IMR-90 (cell line): ENCODE data around the gene DRD3. TPM values are rescaled to one million over a fixed set of nuclear protein-coding genes. Genes with fewer than 3 reads are reported as not detected.

Experiments used
- ATAC-seq: fragments of 200-7000 bp; cut with Tn5 transposase; 2 replicates; pipeline ENCODE4 v1.9.1; 2020; ENCODE audit warnings: low read depth, mild to moderate bottlenecking, moderate library complexity
- BruUV-seq: library from RNA; stranded (reverse); fragments of 400-500 nt; replicated peaks from 2 replicates; lab custom pipeline; 2021; lab: Mats Ljungman, UMichigan
- CTCF ChIA-PET: fragments of 300-600 bp; formaldehyde crosslinking; extraction: SDS; loops from one replicate; lab custom pipeline; 2021; ENCODE audit warnings: antibody characterized with exemption; lab: Yijun Ruan, JAX
- POLR2A ChIA-PET: fragments of 300-600 bp; sonication (Branson Sonifier 250); formaldehyde crosslinking; loops from one replicate; lab custom pipeline; 2022; ENCODE audit warnings: antibody characterized with exemption; ENCODE audit not compliant: unreplicated experiment; lab: Charles Lee
- DNase-seq: peaks from one replicate; pipeline ENCODE4 v3.0.0; 2013
- H2AFZ ChIP-seq: replicated peaks from 2 replicates; pipeline ENCODE3; 2013; ENCODE audit warnings: low read length, mild to moderate bottlenecking; ENCODE audit not compliant: poor library complexity
- H2AK5ac ChIP-seq: 2 replicates; pipeline ENCODE4 v1.6.1; 2013; ENCODE audit warnings: low read depth, low read length, inconsistent platforms
- H2AK9ac ChIP-seq: replicated peaks from 2 replicates; pipeline ENCODE3; 2013; ENCODE audit warnings: mild to moderate bottlenecking, low read depth, low read length, moderate library complexity; ENCODE audit not compliant: poor library complexity
- H2BK120ac ChIP-seq: 2 replicates; pipeline ENCODE4 v1.6.1; 2013; ENCODE audit warnings: low read depth, low read length, inconsistent platforms
- H2BK15ac ChIP-seq: 3 replicates; pipeline ENCODE4 v1.6.1; 2013; ENCODE audit warnings: low read depth, low read length, inconsistent platforms
- H2BK20ac ChIP-seq: 2 replicates; pipeline ENCODE4 v1.6.1; 2013; ENCODE audit warnings: low read depth, mild to moderate bottlenecking, inconsistent platforms, low read length, moderate library complexity
- H2BK5ac ChIP-seq: 2 replicates; pipeline ENCODE4 v1.6.1; 2013; ENCODE audit warnings: mild to moderate bottlenecking, low read depth, low read length, inconsistent platforms; ENCODE audit not compliant: poor library complexity, severe bottlenecking
- H3K14ac ChIP-seq: replicated peaks from 2 replicates; pipeline ENCODE4 v1.6.1; 2013; ENCODE audit warnings: low read depth, low read length, inconsistent platforms
- H3K18ac ChIP-seq: 2 replicates; pipeline ENCODE4 v1.6.1; 2013; ENCODE audit warnings: low read depth, low read length, control low read depth
- H3K23ac ChIP-seq: 2 replicates; pipeline ENCODE4 v1.6.1; 2013; ENCODE audit warnings: low read depth, low read length, inconsistent platforms
- H3K27ac ChIP-seq: 2 replicates; pipeline ENCODE4 v1.5.1; 2013; ENCODE audit warnings: mild to moderate bottlenecking, control low read depth, low read length; ENCODE audit not compliant: insufficient read depth
- H3K27me3 ChIP-seq: 2 replicates; pipeline ENCODE4 v1.6.1; 2013; ENCODE audit warnings: low read length; ENCODE audit not compliant: control insufficient read depth, insufficient read depth
- H3K36me3 ChIP-seq: 2 replicates; pipeline ENCODE4 v1.6.1; 2013; ENCODE audit warnings: low read length, mixed read lengths; ENCODE audit not compliant: control insufficient read depth, insufficient read depth
- H3K4ac ChIP-seq: 2 replicates; pipeline ENCODE4 v1.6.1; 2013; ENCODE audit warnings: low read depth, low read length, inconsistent platforms
- H3K4me1 ChIP-seq: 2 replicates; pipeline ENCODE4 v1.6.1; 2013; ENCODE audit warnings: low read length, mixed read lengths; ENCODE audit not compliant: control insufficient read depth, insufficient read depth
- H3K4me2 ChIP-seq: 2 replicates; pipeline ENCODE4 v1.6.1; 2013; ENCODE audit warnings: low read depth, mild to moderate bottlenecking, control low read depth, low read length, moderate library complexity
- H3K4me3 ChIP-seq: 2 replicates; pipeline ENCODE4 v1.5.1; 2013; ENCODE audit warnings: low read depth, mild to moderate bottlenecking, control low read depth, low read length, moderate library complexity; ENCODE audit not compliant: insufficient read depth
- H3K56ac ChIP-seq: 2 replicates; pipeline ENCODE4 v1.6.1; 2013; ENCODE audit warnings: low read length, inconsistent platforms; ENCODE audit not compliant: insufficient read depth; ENCODE audit errors: extremely low read depth
- H3K79me1 ChIP-seq, 2 experiments: 2 replicates each; pipeline ENCODE4 v1.6.1; 2013; ENCODE audit warnings: low read length in 2 of 2, inconsistent platforms in 1 of 2, low read depth in 1 of 2
- H3K9ac ChIP-seq: 2 replicates; pipeline ENCODE4 v1.6.1; 2013; ENCODE audit warnings: low read depth, low read length, control low read depth
- H3K9me1 ChIP-seq: 2 replicates; pipeline ENCODE4 v1.6.1; 2013; ENCODE audit warnings: low read length, inconsistent platforms; ENCODE audit not compliant: insufficient read depth
- H3K9me3 ChIP-seq: 2 replicates; pipeline ENCODE4 v1.6.1; 2013; ENCODE audit warnings: low read length; ENCODE audit not compliant: control insufficient read depth, insufficient read depth
- H4K20me1 ChIP-seq: 2 replicates; pipeline ENCODE4 v1.6.1; 2013; ENCODE audit warnings: low read length, inconsistent platforms; ENCODE audit not compliant: insufficient read depth
- H4K5ac ChIP-seq: 2 replicates; pipeline ENCODE4 v1.6.1; 2013; ENCODE audit warnings: mild to moderate bottlenecking, low read depth, low read length, control low read depth
- H4K8ac ChIP-seq, 2 experiments: 2 replicates each; pipeline ENCODE4 v1.6.1; 2013; ENCODE audit warnings: low read depth in 2 of 2, low read length in 2 of 2, control low read depth in 1 of 2, inconsistent platforms in 1 of 2
- H4K91ac ChIP-seq: 2 replicates; pipeline ENCODE4 v1.6.1; 2013; ENCODE audit warnings: low read depth, low read length, inconsistent platforms; ENCODE audit not compliant: insufficient read depth
- BHLHE40 ChIP-seq: fragments of 150-350 bp; IDR thresholded peaks from 2 replicates; pipeline ENCODE4 v1.6.1; 2016; ENCODE audit warnings: mild to moderate bottlenecking, low read depth, low read length
- CEBPB ChIP-seq: IDR thresholded peaks from 2 replicates; pipeline ENCODE4 v1.6.1; 2012; ENCODE audit warnings: low read depth, low read length, improper control_type of control experiment
- CHD1 ChIP-seq: IDR thresholded peaks from 2 replicates; pipeline ENCODE4 v1.6.1; 2012; ENCODE audit warnings: low read depth, low read length, improper control_type of control experiment
- CTCF ChIP-seq: conservative IDR thresholded peaks from 2 replicates; pipeline ENCODE4 v1.5.1; 2012; ENCODE audit warnings: mild to moderate bottlenecking, low read depth, low read length, improper control_type of control experiment
- ELK1 ChIP-seq: fragments of 150-350 bp; IDR thresholded peaks from 2 replicates; pipeline ENCODE4 v1.6.1; 2016; ENCODE audit warnings: low read depth, mild to moderate bottlenecking, low read length, moderate library complexity, borderline replicate concordance
- FOS ChIP-seq: fragments of 150-350 bp; IDR thresholded peaks from 2 replicates; pipeline ENCODE4 v1.6.1; 2016; ENCODE audit warnings: low read depth, low read length
- MAFK ChIP-seq: IDR thresholded peaks from 2 replicates; pipeline ENCODE4 v1.6.1; 2012; ENCODE audit warnings: low read depth, low read length, improper control_type of control experiment
- MAZ ChIP-seq: IDR thresholded peaks from 2 replicates; pipeline ENCODE4 v1.6.1; 2012; ENCODE audit warnings: low read depth, mild to moderate bottlenecking, low read length, improper control_type of control experiment, moderate library complexity, borderline replicate concordance
- MXI1 ChIP-seq: IDR thresholded peaks from 2 replicates; pipeline ENCODE4 v1.6.1; 2012; ENCODE audit warnings: low read depth, mild to moderate bottlenecking, low read length, moderate library complexity, borderline replicate concordance
- NFE2L2 ChIP-seq: fragments of 150-350 bp; IDR thresholded peaks from 2 replicates; pipeline ENCODE4 v1.6.1; 2016; ENCODE audit warnings: low read depth, mild to moderate bottlenecking, low read length
- POLR2A ChIP-seq: IDR thresholded peaks from 2 replicates; pipeline ENCODE4 v1.6.1; 2012; ENCODE audit warnings: mild to moderate bottlenecking, low read depth, low read length
- RAD21 ChIP-seq: IDR thresholded peaks from 2 replicates; pipeline ENCODE4 v1.6.1; 2012; ENCODE audit warnings: low read length, improper control_type of control experiment
- RCOR1 ChIP-seq: IDR thresholded peaks from 2 replicates; pipeline ENCODE4 v1.6.1; 2012; ENCODE audit warnings: mild to moderate bottlenecking, low read length, improper control_type of control experiment; ENCODE audit not compliant: insufficient replicate concordance
- RFX5 ChIP-seq: IDR thresholded peaks from 2 replicates; pipeline ENCODE4 v1.8.0; 2012; ENCODE audit warnings: low read depth, mild to moderate bottlenecking, low read length, moderate library complexity
- SMC3 ChIP-seq: fragments of 150-350 bp; IDR thresholded peaks from 2 replicates; pipeline ENCODE4 v1.6.1; 2016; ENCODE audit warnings: low read depth, mild to moderate bottlenecking, antibody characterized with exemption, low read length, moderate library complexity
- USF2 ChIP-seq: fragments of 150-350 bp; IDR thresholded peaks from 2 replicates; pipeline ENCODE4 v1.6.1; 2017; ENCODE audit warnings: mild to moderate bottlenecking, antibody characterized with exemption, low read length, low read depth
- WGBS, 2 experiments: methylation state at CpG; one replicate each; pipeline versions ENCODE4 v1.1.5 to v1.1.7; 2013; ENCODE audit warnings: missing lambda C conversion rate in 2 of 2; ENCODE audit not compliant: insufficient read length in 1 of 2; ENCODE audit errors: extremely low coverage in 2 of 2; 5-methylcytosine and 5-hydroxymethylcytosine counted together
- dilution Hi-C: fragments of 300-500 bp; cut with HindIII; formaldehyde crosslinking; loops from one replicate; pipeline ENCODE4 v1.14.3; 2018; ENCODE audit warnings: low sequenced_read_pairs; ENCODE audit not compliant: unreplicated experiment
- in situ Hi-C: fragments of 300-500 bp; cut with MboI; formaldehyde crosslinking; loops from 3 replicates; pipeline ENCODE4 v1.14.3; 2019; ENCODE audit warnings: low sequenced_read_pairs, inconsistent platforms, mixed read lengths
- intact Hi-C: fragments of 100-400 bp; cut with micrococcal nuclease; formaldehyde crosslinking; loops from 2 replicates; pipeline ENCODE4 v1.10.0; 2022
- polyA plus RNA-seq, 3 experiments: library from polyadenylated mRNA; depleted of rRNA; stranded (reverse); fragments of >200 nt; gene quantifications; 2 replicates each; pipeline ENCODE4 v1.2.3, GENCODE V29; 2012; ENCODE audit warnings: low replicate concordance in 1 of 3
- total RNA-seq: library from RNA; depleted of rRNA; stranded (reverse); fragments of >200 nt; gene quantifications from 2 replicates; pipeline ENCODE4 v1.2.3, GENCODE V29; 2012

The DRD3 gene
- total and polyA plus RNA-seq, 2 of the 4 experiments (the other 2 are of a cell fraction), result not detected

GRCh38 chr3:114120211-114120610 is 58.6 kb downstream of the DRD3 start:
- Histone ChIP-seq H3K36me3 (no peaks in the 10 kb centered on the region), H2AFZ (no peak overlapping the region), H3K4me2 (no peak overlapping the region), H3K56ac (no peak overlapping the region), H2BK120ac (no peak overlapping the region), H4K8ac (no peak overlapping the region), H3K18ac (no peak overlapping the region), H3K79me1 (no peaks in the 10 kb centered on the region), H4K20me1 (no peaks in the 10 kb centered on the region), H2AK5ac (no peak overlapping the region), H4K5ac (no peak overlapping the region), H3K9ac (no peak overlapping the region), H3K14ac (no peak overlapping the region), H3K9me3 (no peaks in the 10 kb centered on the region), H2BK5ac (no peak overlapping the region), H3K27ac (no peak overlapping the region), H3K4me3 (no peak overlapping the region), H2AK9ac (no peak overlapping the region), H4K91ac (no peak overlapping the region), H2BK15ac (no peak overlapping the region), H2BK20ac (no peak overlapping the region), H3K4me1 (peaks cover 7% of the 10 kb centered on the region), H3K9me1 (peaks cover 5% of the 10 kb centered on the region), H3K4ac (no peak overlapping the region), H3K23ac (no peak overlapping the region), H3K27me3 (no peaks in the 10 kb centered on the region)
- in situ Hi-C loops (no loop called here), intact Hi-C loops (no loop called here), dilution Hi-C loops (no loop called here)
- ChIA-PET POLR2A (no interaction called here), CTCF (no interaction called here)
- ATAC-seq, result no peak
- no CpG with 5 or more reads among the region's 3 CpGs for WGBS, 2 experiments
- DNase-seq, result no peak
- no peak for TF ChIP-seq FOS
- no peak for TF ChIP-seq SMC3
- no peak for TF ChIP-seq RFX5
- no peak for TF ChIP-seq MXI1
- no peak for TF ChIP-seq MAZ
- no peak for TF ChIP-seq CHD1
- TF ChIP-seq USF2, result no peak
- no peak for TF ChIP-seq CTCF
- no peak for TF ChIP-seq NFE2L2
- TF ChIP-seq RCOR1, result no peak
- TF ChIP-seq RAD21, result no peak
- no peak for TF ChIP-seq POLR2A
- no peak for TF ChIP-seq MAFK
- TF ChIP-seq BHLHE40, result no peak
- TF ChIP-seq ELK1, result no peak
- no peak for TF ChIP-seq CEBPB
- BruUV-seq, result no TSS peak
